Measurements from ENCODE around the gene PCBD2.
"Not testable (repeated sequence)": the region's sequence is repeated elsewhere in the genome, so short reads cannot be mapped to it uniquely, and the experiment has no call there.

PCBD2 gene

DNA sequence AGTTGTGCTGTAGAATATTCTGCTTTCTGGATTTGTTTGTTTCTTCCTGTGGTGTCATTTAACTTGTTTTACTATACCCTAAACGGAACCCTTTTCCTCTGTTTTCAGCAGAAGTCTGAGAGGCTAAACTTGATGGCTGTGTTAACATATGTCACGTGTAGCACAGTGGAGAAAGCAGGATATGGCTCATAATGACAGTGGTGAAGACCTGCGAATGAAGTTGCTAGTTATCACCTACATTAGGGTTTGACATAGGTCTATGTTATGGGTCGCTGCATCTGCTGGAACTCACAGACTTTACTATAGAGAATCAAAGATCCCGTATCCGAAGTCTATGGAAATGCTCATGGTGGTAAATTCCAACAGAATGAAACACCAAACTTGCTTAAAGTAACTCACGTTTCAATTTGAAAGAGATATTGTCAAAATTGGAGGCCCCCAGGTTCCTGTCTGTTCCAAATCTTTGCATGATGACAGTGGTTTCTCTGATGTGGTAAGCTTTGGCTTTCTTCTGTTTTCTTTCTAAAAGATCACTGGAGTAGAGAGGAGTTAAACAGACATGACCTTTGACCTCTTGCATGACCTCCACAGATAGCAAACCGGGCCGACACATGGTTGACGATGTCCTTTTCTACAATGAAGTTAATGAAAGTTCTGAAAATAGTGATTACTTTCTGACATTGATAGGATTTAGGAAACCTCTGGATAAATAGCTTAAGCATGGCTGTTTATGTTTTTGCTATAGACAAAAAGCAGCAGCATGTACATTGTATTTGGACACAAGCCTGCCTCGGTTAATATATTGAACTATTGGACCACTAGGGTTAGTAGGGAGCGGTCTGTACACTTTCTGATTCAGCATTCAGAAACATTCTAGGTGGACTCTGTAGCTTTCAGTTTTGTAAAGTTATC, 59.7 kb downstream of the PCBD2 start:
- peak; percentile 1 for DNase-seq

DNA sequence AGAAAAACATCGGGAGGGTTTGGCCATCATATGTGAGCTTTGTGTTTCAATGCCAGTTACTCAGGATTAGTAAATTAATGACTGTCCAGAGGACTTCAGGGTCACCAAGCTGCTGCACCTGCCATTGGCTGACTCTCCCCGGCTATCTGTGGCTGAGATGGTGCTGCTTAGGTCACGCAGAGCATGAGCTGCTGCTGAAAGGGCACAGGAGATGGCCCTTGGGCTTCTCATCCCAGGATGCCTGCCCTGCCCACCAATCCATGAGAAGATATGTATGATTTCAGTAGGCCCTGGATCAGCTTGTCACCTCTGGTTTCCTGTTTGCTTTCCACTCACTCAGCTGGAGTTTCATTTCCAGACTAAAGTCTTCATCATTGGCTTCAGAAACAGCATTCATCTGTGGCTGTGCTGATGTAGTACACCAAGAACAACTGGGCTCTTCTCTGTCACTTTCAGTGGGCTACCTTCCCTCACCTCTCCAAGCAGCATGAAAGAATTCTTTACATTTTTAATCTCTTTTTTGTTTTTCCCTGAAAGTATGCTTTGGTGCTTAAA, 60.4 kb downstream of the PCBD2 start:
- DNase-seq = no peak

DNA sequence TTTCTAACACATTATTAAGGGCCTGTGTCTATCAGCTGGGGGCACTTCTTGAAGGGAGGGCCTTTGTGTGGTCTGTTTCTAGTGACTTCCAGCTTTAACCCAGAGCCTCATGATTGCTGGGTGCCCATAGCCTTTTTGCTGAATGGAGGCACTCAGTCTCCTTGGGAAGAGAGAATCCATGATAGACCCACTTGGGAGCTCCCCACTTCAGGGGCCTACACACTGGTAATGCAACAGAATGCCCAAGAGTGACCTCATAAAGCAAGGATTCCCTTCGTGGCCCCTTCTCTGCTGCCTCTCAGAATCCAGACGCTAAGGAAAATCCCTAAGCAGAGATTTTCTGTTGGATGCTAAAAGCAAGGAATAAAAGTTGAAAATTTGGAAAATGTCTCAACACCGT, 62.7 kb downstream of the PCBD2 start, which contains the start of gene CATSPER3:
Gene CATSPER3 (plus strand): TSS at position 301 of the 400 bp plus-strand sequence. CDS start 85 bp downstream, at position 386.
- no peak for DNase-seq

DNA sequence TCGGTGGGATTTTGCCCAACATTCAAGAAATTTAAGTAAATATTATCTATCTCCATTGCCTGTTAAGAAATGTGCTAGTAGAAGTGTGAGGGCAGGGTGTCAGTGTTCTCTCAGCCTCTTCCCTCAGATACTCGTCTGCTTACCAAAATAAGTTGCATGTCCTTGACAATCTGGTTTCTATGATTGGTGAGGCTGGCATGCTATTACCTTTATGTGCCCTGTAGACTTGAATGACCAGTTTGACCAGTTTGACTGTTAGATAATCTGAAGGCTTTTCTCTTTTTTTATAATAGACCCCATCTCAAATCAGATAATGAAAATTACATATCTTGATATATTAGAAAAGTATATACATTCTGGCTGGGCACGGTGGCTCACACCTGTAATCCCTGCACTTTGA, 63.1 kb downstream of the PCBD2 start:
- DNase-seq = no peak

DNA sequence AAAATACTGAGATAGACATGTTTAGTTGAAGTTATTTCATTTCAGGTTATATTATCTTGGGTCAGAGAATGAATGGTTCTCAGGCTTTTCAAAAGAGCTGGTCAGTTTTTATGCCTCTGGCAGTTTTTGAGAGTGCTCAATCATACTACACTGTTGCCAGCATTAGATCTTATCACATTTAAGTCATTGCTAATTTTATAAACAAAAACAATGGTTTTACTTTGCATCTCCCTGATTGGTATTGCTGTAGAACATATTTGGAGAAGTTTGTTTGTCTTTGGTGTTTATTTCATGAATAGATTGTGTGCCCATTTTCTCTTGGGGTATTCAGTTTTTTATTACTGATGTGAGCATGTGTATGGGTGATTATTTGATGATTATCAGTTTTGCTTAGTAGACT, 64.2 kb downstream of the PCBD2 start:
- no peak for DNase-seq

DNA sequence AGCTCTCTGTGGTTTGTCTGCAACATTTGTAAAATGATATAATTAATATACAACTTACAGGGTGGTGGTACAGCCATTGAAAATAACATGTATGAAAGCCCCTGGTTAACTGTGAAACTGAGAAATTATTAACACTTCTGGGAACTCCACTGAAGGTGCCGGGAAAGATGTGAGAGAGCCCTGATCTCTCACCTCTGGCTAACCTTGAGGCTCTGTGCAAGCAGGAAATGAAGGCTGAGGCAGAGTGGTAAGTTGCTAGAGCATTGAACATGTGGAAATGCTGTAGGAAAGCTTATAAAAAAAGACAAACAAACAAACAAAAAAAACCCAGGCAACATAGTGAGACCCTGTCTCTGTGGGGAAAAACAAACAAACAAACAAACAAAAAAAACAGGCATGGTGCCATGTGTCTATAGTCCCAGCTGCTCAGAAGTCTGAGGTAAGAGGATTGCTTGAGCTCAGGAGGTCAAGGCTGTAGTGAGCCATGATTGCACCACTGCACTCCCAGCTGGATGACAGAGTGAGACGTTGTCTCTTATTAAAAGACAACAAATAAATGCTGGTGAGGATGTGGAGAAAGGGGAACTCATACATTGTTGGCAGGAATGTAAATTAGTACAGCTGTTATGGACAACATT, 70.3 kb downstream of the PCBD2 start:
- DNase-seq = no peak

DNA sequence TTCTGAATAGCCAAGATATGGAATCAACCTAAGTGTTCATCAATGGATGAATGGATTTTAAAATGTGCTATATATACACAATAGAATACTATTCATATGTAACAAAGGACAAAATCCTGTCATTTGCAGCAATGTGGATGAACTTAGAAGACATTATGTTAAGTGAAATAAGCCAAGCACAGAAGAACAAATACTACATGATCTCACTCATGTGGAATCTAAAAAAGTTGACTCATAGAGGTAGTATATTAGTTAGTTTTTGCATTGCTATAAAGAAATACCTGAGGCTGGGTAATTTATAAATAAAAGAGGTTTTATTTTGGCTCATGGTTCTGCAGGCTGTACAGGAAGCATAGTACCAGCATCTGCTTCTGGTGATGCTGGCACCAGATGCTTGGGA, 70.9 kb downstream of the PCBD2 start:
- no peak for DNase-seq

DNA sequence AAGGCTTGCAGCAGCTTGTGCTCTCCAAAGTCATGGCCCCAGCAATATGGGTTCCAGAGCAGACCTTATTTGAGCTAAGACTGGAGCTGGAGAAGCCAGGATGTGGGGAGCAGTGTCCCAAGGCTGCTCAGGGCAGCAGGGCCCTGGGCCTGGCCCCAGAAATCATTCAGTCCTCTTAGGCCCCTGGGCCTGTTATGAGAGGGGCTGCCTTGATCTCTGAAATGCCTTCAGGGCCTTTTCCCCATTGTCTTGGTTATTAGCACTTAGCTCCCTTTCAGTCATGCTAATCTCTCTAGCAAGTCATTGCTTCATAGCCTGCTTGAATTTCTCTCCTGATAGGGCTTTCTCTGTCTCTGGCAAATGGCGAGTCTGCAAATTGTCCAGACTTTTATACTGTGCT, 71.9 kb downstream of the PCBD2 start:
- DNase-seq = no peak

DNA sequence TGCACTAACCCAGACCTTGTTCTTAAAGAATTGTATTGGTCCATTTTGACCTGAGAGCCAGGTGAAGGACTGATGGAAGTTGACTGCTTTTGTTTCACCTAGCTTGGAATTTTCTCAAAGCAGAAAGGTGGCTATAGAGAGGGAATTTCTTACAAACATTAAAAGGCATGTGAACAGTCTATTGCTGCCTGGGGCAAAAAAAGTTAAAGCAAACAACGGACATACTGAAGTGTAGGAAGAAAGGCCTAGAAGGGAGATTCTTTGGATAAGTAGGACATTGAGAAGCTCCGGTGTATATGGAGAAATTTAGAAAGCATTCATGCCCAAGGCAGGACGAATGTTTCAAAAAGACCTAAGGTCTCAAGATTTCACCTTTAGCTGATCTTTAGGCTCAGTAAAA, 74.5 kb downstream of the PCBD2 start:
- no peak for DNase-seq

DNA sequence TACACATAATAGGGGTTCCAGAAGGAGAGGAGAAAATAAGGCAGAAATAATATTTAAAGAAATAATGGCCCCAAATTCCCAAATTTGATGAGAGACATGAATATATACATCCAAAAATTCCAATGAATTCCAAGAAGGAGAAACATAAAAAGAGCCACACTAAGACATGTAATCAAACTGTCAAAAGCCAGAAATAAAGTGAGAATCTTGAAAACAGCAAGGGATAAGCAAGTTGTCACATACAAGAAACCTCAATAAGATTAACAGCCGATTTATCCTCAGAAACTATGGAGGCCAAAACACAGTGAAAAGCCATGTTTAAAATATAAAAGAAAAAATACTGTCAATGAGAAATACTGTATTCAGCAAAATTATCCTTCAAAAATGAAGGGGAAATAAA, 77.3 kb downstream of the PCBD2 start:
- no peak for DNase-seq

DNA sequence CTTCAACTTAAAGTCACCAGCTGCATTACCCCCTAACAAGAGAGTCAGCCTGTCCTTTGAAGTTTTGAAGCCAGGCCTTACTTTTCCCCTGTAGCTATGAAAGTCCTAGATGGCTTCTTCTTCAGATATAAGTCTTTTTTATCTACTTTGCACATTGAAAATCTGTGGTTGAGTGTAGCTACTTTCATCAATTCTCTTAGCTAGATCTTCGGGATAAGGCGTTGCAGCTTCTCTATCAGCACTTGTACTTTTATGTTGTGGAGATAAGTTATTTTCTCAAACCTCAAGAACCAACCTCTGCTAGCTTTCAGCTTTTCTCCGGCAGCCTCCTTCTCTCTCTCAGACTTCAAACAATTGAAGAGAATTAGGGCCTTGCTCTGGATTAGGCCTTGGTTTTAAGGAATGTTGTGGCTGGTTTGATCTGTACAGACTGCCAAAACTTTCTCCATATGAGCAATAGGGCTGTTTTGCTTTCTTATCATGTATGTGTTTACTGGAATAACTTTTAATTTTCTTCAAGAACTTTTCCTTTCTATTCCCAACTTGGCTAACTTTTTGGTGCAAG, 84.4 kb downstream of the PCBD2 start:
- no peak for DNase-seq

DNA sequence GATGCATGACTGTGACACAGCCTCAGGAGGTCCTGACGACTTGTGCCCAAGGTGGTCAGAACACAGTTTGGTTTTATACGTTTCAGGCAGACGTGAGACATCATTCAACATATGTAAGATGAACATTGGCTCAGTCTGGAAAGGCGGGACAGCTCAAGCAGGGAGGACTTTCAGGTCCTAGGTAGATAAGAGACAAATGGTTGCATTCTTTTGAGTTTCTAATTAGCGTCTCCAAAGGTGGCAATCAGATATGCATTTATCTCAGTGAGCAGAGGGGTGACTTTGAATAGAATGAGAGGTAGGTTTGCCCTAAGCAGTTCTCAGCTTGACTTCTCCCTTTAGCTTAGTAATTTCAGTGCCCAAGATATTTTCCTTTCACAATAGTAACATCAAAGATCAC, 85.3 kb downstream of the PCBD2 start:
- DNase-seq = not testable (repeated sequence)

DNA sequence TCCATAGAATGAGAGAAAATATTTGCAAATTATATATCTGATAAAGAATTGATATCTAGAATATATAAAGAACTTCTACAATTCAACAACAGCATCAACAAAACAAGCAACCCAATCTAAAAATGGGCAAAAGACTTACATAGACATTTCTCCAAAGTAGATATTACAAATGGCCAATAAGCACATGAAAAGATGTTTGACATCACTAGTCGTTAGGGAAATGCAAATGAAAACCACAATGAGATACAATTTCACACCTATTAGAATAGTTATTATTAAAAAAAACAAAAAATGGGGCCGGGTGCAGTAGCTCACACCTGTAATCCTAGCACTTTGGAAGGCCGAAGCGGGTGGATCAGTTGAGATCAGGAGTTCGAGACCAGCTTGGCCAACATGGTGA, 87.2 kb downstream of the PCBD2 start:
- DNase-seq = no peak

DNA sequence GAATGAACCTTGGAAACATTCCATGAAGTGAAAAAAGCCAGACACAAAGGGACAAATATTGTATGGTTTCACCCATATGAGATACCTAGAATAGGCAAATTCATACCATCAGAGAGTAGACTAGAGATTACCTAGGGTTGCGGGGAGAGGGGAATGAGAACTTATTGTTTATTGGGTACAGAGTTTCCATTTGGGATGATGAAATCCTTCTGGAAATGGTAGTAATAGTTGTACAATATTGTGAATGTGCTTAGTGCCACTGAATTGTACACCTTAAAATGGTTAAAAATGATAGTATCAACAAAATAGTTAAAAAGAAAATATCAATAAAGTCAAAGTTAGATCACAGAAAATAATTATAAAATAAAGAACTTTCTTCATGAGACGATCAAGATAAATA, 88.2 kb downstream of the PCBD2 start:
- DNase-seq = no peak

DNA sequence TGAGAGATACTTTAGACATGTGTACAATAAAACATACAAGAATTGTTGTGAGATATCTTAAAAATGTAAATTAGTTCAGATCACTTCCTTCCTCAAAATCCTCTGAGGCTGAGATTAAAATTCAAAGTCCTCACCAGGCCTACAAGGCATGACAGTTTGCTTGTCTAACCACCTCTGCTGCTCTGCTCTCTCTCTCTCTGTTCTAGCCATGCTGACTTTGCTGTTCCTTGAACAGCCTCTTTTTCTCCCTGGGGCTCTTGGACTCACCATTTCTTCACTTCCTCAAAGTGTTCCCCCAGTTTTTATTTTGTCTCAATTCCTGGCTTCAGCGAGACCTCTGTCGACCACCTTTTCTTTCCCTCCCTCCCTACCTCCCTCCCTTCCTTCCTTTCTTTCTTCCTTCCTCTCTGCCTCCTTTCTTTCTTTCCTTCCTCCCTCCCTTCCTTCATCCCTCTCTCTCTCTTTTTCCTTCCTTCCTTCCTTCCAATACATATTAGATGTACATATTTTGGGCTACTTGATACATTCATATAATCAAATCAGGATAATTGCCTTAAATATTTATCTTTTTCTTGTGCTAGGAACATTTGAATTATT, 89.7 kb downstream of the PCBD2 start:
- DNase-seq = no peak

DNA sequence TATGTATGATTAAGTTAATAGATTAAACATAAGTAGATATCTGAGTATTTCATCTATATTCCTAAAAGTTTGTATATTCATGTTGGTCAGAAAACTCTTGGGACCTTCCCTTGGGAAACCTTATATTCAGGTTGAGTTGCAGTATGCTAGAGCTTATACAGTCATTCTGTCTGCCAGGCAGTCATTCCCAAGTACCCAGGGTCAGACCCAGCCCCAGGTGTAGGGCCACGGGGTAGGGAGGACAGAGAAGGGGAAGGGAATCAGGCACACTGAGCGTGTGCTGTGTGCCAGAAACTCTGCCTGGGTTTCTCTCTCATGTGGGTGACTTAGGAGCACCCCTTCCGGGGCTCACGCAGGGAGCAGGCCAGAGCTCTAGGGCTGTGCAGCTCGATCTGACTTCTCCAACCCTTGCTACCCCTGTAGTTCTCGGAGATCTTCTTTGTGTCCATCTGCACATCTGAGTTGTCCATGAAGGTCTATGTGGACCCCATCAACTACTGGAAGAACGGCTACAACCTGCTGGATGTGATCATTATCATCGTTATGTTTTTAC, 91.0 kb downstream of the PCBD2 start:
- DNase-seq = no peak

DNA sequence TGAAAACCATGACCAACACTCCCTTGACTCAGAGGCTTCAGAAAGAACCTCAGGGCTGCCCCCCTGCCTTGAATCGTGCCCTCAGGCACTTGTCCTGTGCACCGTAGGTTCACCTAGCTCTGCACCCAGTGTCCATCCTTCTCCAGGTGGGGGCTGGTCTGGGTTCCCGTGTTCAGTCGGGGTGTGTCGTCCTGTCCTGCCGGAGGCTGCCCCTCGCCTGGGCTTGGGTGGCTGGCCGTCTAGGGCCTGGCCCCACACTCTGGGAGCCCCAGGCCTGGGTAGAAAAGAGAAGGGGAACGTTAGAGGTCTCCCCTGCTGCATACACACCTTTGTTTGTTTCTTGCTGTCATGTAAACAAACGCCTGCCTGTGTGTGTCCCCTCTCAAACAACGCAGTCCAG, 92.1 kb downstream of the PCBD2 start:
- no peak for DNase-seq

DNA sequence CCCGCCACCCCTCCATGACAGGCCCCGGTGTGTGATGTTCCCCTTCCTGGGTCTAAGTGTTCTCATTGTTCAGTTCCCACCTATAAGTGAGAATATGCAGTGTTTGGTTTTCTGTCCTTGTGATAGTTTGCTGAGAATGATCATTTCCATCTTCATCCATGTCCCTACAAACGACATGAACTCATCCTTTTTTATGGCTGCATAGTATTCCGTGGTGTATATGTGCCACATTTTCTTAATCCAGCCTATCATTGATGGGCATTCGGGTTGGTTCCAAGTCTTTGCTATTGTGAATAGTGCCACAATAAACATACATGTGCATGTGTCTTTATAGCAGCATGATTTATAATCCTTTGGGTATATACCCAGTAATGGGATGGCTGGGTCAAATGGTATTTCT, 93.1 kb downstream of the PCBD2 start:
- not testable (repeated sequence) for DNase-seq

DNA sequence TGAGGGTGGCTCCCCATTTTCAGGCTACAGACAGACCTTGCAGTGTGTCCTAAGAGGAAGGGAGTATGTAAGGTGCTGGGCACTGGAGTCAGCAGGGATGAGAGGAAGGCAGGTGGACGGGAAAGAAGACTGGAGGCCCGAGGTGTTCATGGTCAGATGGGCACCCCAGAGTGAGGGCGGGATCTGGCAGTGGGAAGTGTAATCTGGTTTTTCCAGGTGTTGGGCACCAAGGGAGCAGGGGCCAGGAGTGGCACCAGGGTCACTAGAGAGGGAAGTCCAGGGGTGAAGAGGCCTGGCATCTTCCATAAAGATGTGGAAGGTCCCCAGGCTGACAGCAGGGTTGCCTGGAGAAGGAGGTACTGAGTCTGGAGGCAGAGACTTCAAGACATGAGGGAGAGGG, 99.4 kb downstream of the PCBD2 start:
- DNase-seq = no peak

DNA sequence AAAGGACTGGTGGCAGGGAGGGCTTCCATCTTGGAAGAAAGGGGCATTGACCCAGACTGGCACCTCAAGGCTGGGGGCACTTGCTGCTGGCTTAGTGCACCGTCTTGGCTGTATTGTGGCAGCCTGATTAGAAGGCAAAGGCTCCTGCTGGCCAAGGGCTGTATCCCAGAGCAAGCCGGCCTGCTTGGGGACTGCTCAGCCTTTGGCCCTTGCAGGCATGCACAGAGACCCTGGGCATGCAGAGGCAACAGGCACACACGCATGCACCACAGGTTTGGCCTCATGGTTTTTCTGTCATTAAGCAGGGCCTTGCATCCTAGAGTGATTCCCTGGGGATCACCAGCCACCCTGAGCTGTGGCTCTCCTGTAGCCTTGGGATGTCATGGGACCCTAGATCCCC, 100.1 kb downstream of the PCBD2 start:
- DNase-seq = no peak

DNA sequence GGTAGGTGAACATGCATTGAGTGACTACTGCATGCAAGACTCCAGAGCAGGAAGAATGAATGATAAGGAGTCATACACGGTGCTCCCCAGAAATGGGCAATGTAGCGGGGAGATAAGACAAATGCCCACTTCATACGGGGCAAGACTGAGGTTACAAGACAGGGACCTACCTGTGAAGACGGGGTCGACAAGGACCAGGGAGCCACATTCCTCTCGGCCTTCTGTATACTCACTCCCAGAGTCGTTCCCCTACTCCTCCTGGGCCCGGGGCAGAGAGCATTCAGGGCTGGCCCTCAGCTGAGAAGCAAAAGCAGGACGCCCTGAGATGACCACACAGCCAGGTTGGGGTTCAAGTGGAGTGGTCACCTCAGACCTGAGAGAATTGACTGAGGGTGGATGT, 102.4 kb downstream of the PCBD2 start:
- DNase-seq = no peak

DNA sequence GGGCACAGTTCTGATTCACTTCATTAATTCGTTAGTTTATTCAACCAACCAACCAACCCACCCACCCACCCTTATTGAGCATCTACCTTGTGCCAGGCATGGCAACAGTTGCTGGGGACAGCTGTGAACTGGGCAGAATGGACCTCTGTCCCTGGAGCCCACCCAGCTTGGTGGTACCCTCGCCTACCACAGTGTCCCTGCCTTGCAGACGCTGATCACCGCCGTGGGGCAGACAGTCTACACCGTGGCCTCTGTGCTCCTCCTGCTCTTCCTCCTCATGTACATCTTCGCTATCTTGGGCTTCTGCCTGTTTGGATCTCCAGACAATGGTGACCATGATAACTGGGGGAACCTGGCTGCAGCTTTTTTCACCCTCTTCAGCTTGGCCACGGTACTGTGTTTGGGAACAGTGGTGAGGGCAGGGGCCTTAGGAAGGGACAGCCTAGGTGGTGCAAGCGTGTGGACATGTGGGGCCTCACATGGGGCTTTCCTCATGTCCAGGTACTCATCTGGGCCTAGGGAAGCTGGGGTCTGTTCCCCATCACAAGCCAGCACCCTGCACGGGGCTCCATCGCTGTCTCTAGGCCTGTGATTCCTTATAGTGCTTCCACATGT, 102.9 kb downstream of the PCBD2 start:
- no peak for DNase-seq

DNA sequence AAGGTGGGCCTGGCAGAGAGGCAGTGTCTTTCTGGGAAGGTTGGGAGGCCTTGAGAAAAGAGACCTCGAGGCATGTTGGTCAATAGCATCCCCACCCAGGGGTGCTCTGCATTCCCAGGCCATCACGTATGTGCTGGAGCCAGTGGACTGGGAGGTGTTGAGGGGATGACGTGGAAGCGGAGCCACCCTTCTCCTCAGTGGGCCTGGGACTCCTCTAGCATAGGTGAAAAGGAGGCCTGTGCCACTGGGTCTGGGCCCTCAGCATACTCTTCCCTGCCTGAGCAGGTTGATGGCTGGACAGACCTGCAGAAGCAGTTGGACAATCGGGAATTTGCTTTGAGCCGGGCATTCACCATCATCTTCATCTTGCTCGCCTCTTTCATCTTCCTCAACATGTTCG, 103.6 kb downstream of the PCBD2 start:
- no peak for DNase-seq
